GM12801 (cell line): Measurements from ENCODE around the gene METTL9.

Experiments
- CTCF ChIP-seq: IDR thresholded peaks from one replicate; pipeline ENCODE4 v1.5.1; 2011; ENCODE audit warnings: control low read depth; ENCODE audit not compliant: insufficient read length; ENCODE audit errors: extremely low read depth

Gene METTL9

GRCh38 chr16:21590287-21590686 is 9.1 kb upstream of the METTL9 start:
- no peak for TF ChIP-seq CTCF

- TF ChIP-seq CTCF: no peak
Observed at GRCh38 chr16:21590796-21591195, 8.6 kb upstream of the METTL9 start.

- no peak for TF ChIP-seq CTCF
Observed at GRCh38 chr16:21592191-21592590, 7.2 kb upstream of the METTL9 start.

GRCh38 chr16:21593530-21594289 is 5.7 kb upstream of the METTL9 start:
- no peak for TF ChIP-seq CTCF

GRCh38 chr16:21597561-21598030 is 1.8 kb upstream of the METTL9 start:
- TF ChIP-seq CTCF: no peak

- no peak for TF ChIP-seq CTCF
Observed at GRCh38 chr16:21598206-21598605, 1.2 kb upstream of the METTL9 start.

- no peak for TF ChIP-seq CTCF
Observed at GRCh38 chr16:21598701-21599121, 666 bp upstream of the METTL9 start.
